NT2/D1 (cell line): ENCODE data around the gene LTBP1.

Experiments
- SUZ12 ChIP-seq: IDR thresholded peaks from 2 replicates; pipeline ENCODE4 v1.6.1; 2011; ENCODE audit not compliant: insufficient read length, insufficient read depth; ENCODE audit errors: extremely low read depth
- YY1 ChIP-seq: IDR thresholded peaks from 2 replicates; pipeline ENCODE4 v1.6.1; 2011; ENCODE audit not compliant: insufficient read length, insufficient read depth
- ZNF274 ChIP-seq: IDR thresholded peaks from 2 replicates; pipeline ENCODE4 v1.6.1; 2011; ENCODE audit warnings: mild to moderate bottlenecking, low read depth, low read length

- TF ChIP-seq ZNF274 (no peak), YY1 (no peak), SUZ12 (no peak)
Observed at GRCh38 chr2:32905270-32905669, 41.5 kb upstream of the LTBP1 start.
